ENCODE results near the gene NACC2.

Gene NACC2

GRCh38 chr9:136054798-136055714 is 40.0 kb downstream of the NACC2 start:
- DNase-seq, result no peak

GRCh38 chr9:136054146-136054545 is 40.9 kb downstream of the NACC2 start:
- DNase-seq, result no peak

- DNase-seq, result no peak
Measured at GRCh38 chr9:136053757-136054142, 41.3 kb downstream of the NACC2 start.

GRCh38 chr9:136052991-136053756 is 41.9 kb downstream of the NACC2 start:
- no peak for DNase-seq

- DNase-seq, result no peak
Measured at GRCh38 chr9:136052472-136052880, 42.6 kb downstream of the NACC2 start.

GRCh38 chr9:136051837-136052471 is 43.1 kb downstream of the NACC2 start:
- DNase-seq, result no peak

GRCh38 chr9:136051453-136051836 is 43.6 kb downstream of the NACC2 start:
- DNase-seq, result no peak

GRCh38 chr9:136050701-136051452 is 44.2 kb downstream of the NACC2 start:
- DNase-seq, result no peak

GRCh38 chr9:136050266-136050700 is 44.8 kb downstream of the NACC2 start:
- DNase-seq, result no peak

- DNase-seq, result no peak
Measured at GRCh38 chr9:136049491-136050265, 45.4 kb downstream of the NACC2 start.

- DNase-seq, result no peak
Measured at GRCh38 chr9:136048560-136049411, 46.3 kb downstream of the NACC2 start.

GRCh38 chr9:136047775-136048559 is 47.1 kb downstream of the NACC2 start:
- no peak for DNase-seq

- no peak for DNase-seq
Measured at GRCh38 chr9:136047076-136047774, 47.9 kb downstream of the NACC2 start.

GRCh38 chr9:136046554-136046920 is 48.6 kb downstream of the NACC2 start:
- no peak for DNase-seq

GRCh38 chr9:136045595-136046553 is 49.2 kb downstream of the NACC2 start:
- DNase-seq, result no peak

- DNase-seq, result no peak
Measured at GRCh38 chr9:136044971-136045594, 50.0 kb downstream of the NACC2 start.

- DNase-seq, result no peak
Measured at GRCh38 chr9:136044207-136044970, 50.7 kb downstream of the NACC2 start.
